HepG2 (cell line): Measurements from ENCODE around the gene TMEM235. TPM values are rescaled to one million over a fixed set of nuclear protein-coding genes. Genes with fewer than 3 reads are reported as not detected.

Experiments
- ATAC-seq: fragments of 200-7000 bp; cut with Tn5 transposase; 3 replicates; pipeline ENCODE4 v1.9.1; 2020; ENCODE audit warnings: mild to moderate bottlenecking, moderate library complexity
- BruUV-seq: library from RNA; stranded (reverse); fragments of 400-500 nt; replicated peaks from 2 replicates; lab custom pipeline; 2021; lab: Mats Ljungman, UMichigan
- CTCF ChIA-PET: fragments of 300-600 bp; formaldehyde crosslinking; extraction: SDS; loops from one replicate; lab custom pipeline; 2021; ENCODE audit warnings: low total read pairs, inconsistent platforms, low intra/inter-chr PET ratio; lab: Yijun Ruan, JAX
- POLR2A ChIA-PET: fragments of 350-600 bp; sonication (Branson Sonifier 250); formaldehyde crosslinking; loops from one replicate; lab custom pipeline; 2020; ENCODE audit warnings: antibody characterized with exemption, inconsistent platforms; lab: Yijun Ruan, JAX
- DNase-seq: peaks from one replicate; pipeline ENCODE4 v3.0.0-alpha.2; 2015; ENCODE audit warnings: low spot score
- FAIRE-seq: peaks from 3 replicates; lab custom pipeline; 2011; peaks lifted over from hg19 to GRCh38; lab: Jason Lieb, UNC
- H2AFZ ChIP-seq: one replicate; pipeline ENCODE4 v1.6.1; 2011; ENCODE audit warnings: low read length, inconsistent platforms
- H3K27ac ChIP-seq: fragments of 300-600 bp; 3 replicates; pipeline ENCODE4 v1.8.0; 2011; ENCODE audit warnings: mixed run types, mild to moderate bottlenecking, mixed read lengths, low read length, inconsistent platforms; ENCODE audit not compliant: insufficient read depth; ENCODE audit errors: extremely low read length
- H3K27me3 ChIP-seq, 2 experiments: fragments of 200-600 bp in 1 of 2; 2 replicates in 1 of 2; 3 replicates in 1 of 2; pipeline versions ENCODE4 v1.6.0 to v1.8.0; 2011; ENCODE audit warnings: low read length in 2 of 2, mild to moderate bottlenecking in 2 of 2, moderate library complexity in 2 of 2, inconsistent platforms in 1 of 2; ENCODE audit not compliant: insufficient read depth in 2 of 2, control insufficient read depth in 1 of 2
- H3K36me3 ChIP-seq, 2 experiments: fragments of 200-600 bp in 1 of 2; replicated peaks in 1 of 2; 2 replicates in 1 of 2; 3 replicates in 1 of 2; pipeline versions ENCODE4 v1.5.1 to v1.8.0; 2011; ENCODE audit warnings: low read length in 2 of 2, inconsistent platforms in 1 of 2; ENCODE audit not compliant: insufficient read depth in 2 of 2, control insufficient read depth in 1 of 2
- H3K4me1 ChIP-seq: 2 replicates; pipeline ENCODE4 v1.5.1; 2012; ENCODE audit warnings: low read length, inconsistent platforms; ENCODE audit not compliant: insufficient read depth
- H3K4me2 ChIP-seq: 2 replicates; pipeline ENCODE4 v1.6.0; 2011; ENCODE audit warnings: low read depth, low read length, inconsistent platforms
- H3K4me3 ChIP-seq, 3 experiments: fragments of 200-600 bp in 1 of 3; sonication (generic), shearing (Covaris generic) in 1 of 3; replicated peaks in 1 of 3; 2 replicates each; pipeline ENCODE4 v1.5.1; 2011 to 2016; ENCODE audit warnings: low read length in 3 of 3, inconsistent platforms in 2 of 3, low read depth in 2 of 3, mild to moderate bottlenecking in 2 of 3, control low read depth in 1 of 3, mixed read lengths in 1 of 3; ENCODE audit not compliant: insufficient read depth in 1 of 3
- H3K79me2 ChIP-seq: one replicate; pipeline ENCODE4 v1.6.1; 2011; ENCODE audit warnings: low read length, inconsistent platforms; ENCODE audit not compliant: insufficient read depth
- H3K9ac ChIP-seq: 2 replicates; pipeline ENCODE4 v1.6.0; 2011; ENCODE audit warnings: mild to moderate bottlenecking, low read depth, low read length, inconsistent platforms; ENCODE audit not compliant: insufficient read depth
- H3K9me3 ChIP-seq: 2 replicates; pipeline ENCODE4 v1.5.1; 2012; ENCODE audit warnings: mild to moderate bottlenecking, low read length
- H4K20me1 ChIP-seq: 2 replicates; pipeline ENCODE4 v1.6.0; 2011; ENCODE audit warnings: inconsistent platforms, mild to moderate bottlenecking, low read length, moderate library complexity; ENCODE audit not compliant: insufficient read depth
- CEBPB ChIP-seq: IDR thresholded peaks from 2 replicates; pipeline ENCODE4 v1.6.1; 2011; ENCODE audit warnings: low read depth, low read length, improper control_type of control experiment, borderline replicate concordance
- CEBPG ChIP-seq: IDR thresholded peaks from 2 replicates; pipeline ENCODE4 v1.6.1; 2016
- GLI4 ChIP-seq: sonication (generic); formaldehyde crosslinking; IDR thresholded peaks from 2 replicates; pipeline ENCODE4 v1.5.1; 2020; ENCODE audit warnings: missing genetic modification reagents, mild to moderate bottlenecking, moderate library complexity, borderline replicate concordance
- HDAC2 ChIP-seq: sonication (generic); formaldehyde crosslinking; IDR thresholded peaks from 2 replicates; pipeline ENCODE4 v1.4.0; 2020; ENCODE audit warnings: missing genetic modification reagents
- HMG20A ChIP-seq: IDR thresholded peaks from 2 replicates; pipeline ENCODE4 v1.6.1; 2016; ENCODE audit warnings: borderline replicate concordance
- MED1 ChIP-seq: sonication (generic); formaldehyde crosslinking; IDR thresholded peaks from 2 replicates; pipeline ENCODE4 v1.4.0; 2020; ENCODE audit warnings: missing genetic modification reagents
- NONO ChIP-seq, 2 experiments: fragments of 450-650 bp in 1 of 2; sonication (generic) in 1 of 2; formaldehyde crosslinking in 1 of 2; IDR thresholded peaks in 1 of 2; conservative IDR thresholded peaks in 1 of 2; 2 replicates each; pipeline versions ENCODE4 v1.6.1 to v1.8.0; 2017 to 2022; ENCODE audit warnings: mild to moderate bottlenecking in 1 of 2, missing genetic modification reagents in 1 of 2, moderate library complexity in 1 of 2
- PRDM10 ChIP-seq: sonication (generic); formaldehyde crosslinking; IDR thresholded peaks from 2 replicates; pipeline ENCODE4 v1.4.0; 2020; ENCODE audit warnings: low read depth, missing genetic modification reagents
- SSRP1 ChIP-seq: IDR thresholded peaks from 2 replicates; pipeline ENCODE4 v1.6.1; 2016; ENCODE audit warnings: control low read depth
- TMF1 ChIP-seq: sonication (generic); formaldehyde crosslinking; IDR thresholded peaks from 2 replicates; pipeline ENCODE4 v1.8.1; 2022; ENCODE audit warnings: low read depth, missing genetic modification reagents
- ZBTB42 ChIP-seq: sonication (generic); formaldehyde crosslinking; IDR thresholded peaks from 2 replicates; pipeline ENCODE4 v1.5.0; 2020; ENCODE audit warnings: mild to moderate bottlenecking, missing genetic modification reagents
- ZNF101 ChIP-seq: sonication (generic); formaldehyde crosslinking; IDR thresholded peaks from 2 replicates; pipeline ENCODE4 v1.4.0; 2020; ENCODE audit warnings: mild to moderate bottlenecking, low read depth, missing genetic modification reagents, borderline replicate concordance
- ZNF17 ChIP-seq: sonication (generic); formaldehyde crosslinking; IDR thresholded peaks from 2 replicates; pipeline ENCODE4 v1.5.0; 2020; ENCODE audit warnings: mild to moderate bottlenecking, missing genetic modification reagents
- WGBS: methylation state at CpG from one replicate; pipeline ENCODE4 v1.1.6; 2017; ENCODE audit warnings: low lambda C conversion rate; 5-methylcytosine and 5-hydroxymethylcytosine counted together
- in situ Hi-C: cut with HindIII; loops from 2 replicates; pipeline ENCODE4 v1.10.0; 2017; ENCODE audit warnings: low pct_unique_long_range_greater_than_20kb; ENCODE audit not compliant: extremely low pct_ligation_motif_present
- intact Hi-C: fragments of 100-400 bp; cut with micrococcal nuclease; formaldehyde crosslinking; loops from one replicate; pipeline ENCODE4 v1.10.0; 2022; ENCODE audit not compliant: unreplicated experiment
- polyA plus RNA-seq, 8 experiments: library from polyadenylated mRNA; depleted of rRNA in 3 of 8; stranded (reverse) in 7 of 8; unstranded in 1 of 8; fragments of >200 nt; fragmentation: Illumina TruSeq in 4 of 8; extraction: Trizol in 4 of 8; gene quantifications; 2 replicates each; pipeline versions ENCODE4 v1.2.1 to v1.2.3, GENCODE V29; 2011 to 2016; ENCODE audit warnings: low read depth in 4 of 8, missing spikeins in 1 of 8, mixed read lengths in 1 of 8; ENCODE audit not compliant: insufficient read depth in 1 of 8
- total RNA-seq, 5 experiments: library from RNA; depleted of rRNA; stranded (reverse); fragments of >200 nt; fragmentation: Illumina TruSeq; extraction: Trizol; gene quantifications; 2 replicates each; pipeline ENCODE4 v1.2.3, GENCODE V29; 2016; ENCODE audit warnings: low read depth in 1 of 5
- TF ChIP-seq, protein P1 (sequence below): sonication (generic); formaldehyde crosslinking; conservative IDR thresholded peaks from 2 replicates; pipeline ENCODE4 v1.5.0; 2020; ENCODE audit warnings: missing genetic modification reagents
- TF ChIP-seq, protein P2 (sequence below): sonication (generic); formaldehyde crosslinking; IDR thresholded peaks from 2 replicates; pipeline ENCODE4 v1.5.0; 2020; ENCODE audit warnings: missing genetic modification reagents
- TF ChIP-seq, protein P3 (sequence below): sonication (generic); formaldehyde crosslinking; IDR thresholded peaks from 2 replicates; pipeline ENCODE4 v1.4.0; 2020; ENCODE audit warnings: missing genetic modification reagents

Gene TMEM235
- total and polyA plus RNA-seq, 2 of the 13 experiments (the other 11 are each of a cell fraction or from before 2014, with no cell fraction given), result not detected

DNA sequence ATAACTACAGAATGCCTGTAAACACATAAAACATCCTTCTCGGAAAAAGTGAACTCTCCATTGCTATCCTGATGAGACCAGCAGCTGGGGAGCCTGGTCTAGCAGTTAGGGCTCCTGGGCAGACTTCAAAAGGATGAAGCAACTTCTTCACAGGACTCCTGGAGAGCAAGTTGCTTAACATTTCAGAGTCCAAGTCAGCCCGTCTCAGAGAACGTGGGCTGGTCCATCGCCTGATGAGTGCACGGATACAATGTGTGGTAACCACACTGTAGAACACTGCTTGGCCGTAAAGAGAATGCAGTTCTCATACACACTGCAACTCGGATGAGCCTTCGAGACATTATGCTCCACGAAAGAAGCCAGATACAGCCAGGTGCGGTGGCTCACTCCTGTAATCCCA, 52.7 kb downstream of the TMEM235 start:
- Histone ChIP-seq H3K36me3 (no peaks in the 10 kb centered on the region), H4K20me1 (no peaks in the 10 kb centered on the region), H3K9ac (no peak overlapping the region), H3K9me3 (no peaks in the 10 kb centered on the region), H3K4me1 (peaks cover 44% of the 10 kb centered on the region), H3K79me2 (no peaks in the 10 kb centered on the region), H3K4me3 (no peak overlapping the region), H3K4me2 (no peak overlapping the region), H3K27ac (no peak overlapping the region), H2AFZ (no peak overlapping the region), H3K27me3 (peaks cover 9 to 47% of the 10 kb centered on the region in 2 experiments)
- BruUV-seq, result no TSS peak
- CTCF ChIA-PET, result no interaction called here
- intact Hi-C loops (no loop called here), in situ Hi-C loops (no loop called here)
- FAIRE-seq, result no peak
- no peak for ATAC-seq
- POLR2A ChIA-PET, result no interaction called here
- DNase-seq, result no peak
- 5% methylated on average over 10 of the region's 10 CpGs for WGBS
- no peak for TF ChIP-seq HDAC2 (CRISPR knock-in tag)
- TF ChIP-seq, protein P1, sequence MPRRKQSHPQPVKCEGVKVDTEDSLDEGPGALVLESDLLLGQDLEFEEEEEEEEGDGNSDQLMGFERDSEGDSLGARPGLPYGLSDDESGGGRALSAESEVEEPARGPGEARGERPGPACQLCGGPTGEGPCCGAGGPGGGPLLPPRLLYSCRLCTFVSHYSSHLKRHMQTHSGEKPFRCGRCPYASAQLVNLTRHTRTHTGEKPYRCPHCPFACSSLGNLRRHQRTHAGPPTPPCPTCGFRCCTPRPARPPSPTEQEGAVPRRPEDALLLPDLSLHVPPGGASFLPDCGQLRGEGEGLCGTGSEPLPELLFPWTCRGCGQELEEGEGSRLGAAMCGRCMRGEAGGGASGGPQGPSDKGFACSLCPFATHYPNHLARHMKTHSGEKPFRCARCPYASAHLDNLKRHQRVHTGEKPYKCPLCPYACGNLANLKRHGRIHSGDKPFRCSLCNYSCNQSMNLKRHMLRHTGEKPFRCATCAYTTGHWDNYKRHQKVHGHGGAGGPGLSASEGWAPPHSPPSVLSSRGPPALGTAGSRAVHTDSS (CRISPR knock-in tag), result no peak
- TF ChIP-seq, protein P2, sequence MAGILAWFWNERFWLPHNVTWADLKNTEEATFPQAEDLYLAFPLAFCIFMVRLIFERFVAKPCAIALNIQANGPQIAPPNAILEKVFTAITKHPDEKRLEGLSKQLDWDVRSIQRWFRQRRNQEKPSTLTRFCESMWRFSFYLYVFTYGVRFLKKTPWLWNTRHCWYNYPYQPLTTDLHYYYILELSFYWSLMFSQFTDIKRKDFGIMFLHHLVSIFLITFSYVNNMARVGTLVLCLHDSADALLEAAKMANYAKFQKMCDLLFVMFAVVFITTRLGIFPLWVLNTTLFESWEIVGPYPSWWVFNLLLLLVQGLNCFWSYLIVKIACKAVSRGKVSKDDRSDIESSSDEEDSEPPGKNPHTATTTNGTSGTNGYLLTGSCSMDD (CRISPR knock-in tag), result no peak
- TF ChIP-seq CEBPB, result peak; percentile 66; the same call in 1 of the 2 replicates
- 0 out of 2 replicates have a peak, but pooled peaks have one; percentile 35 for TF ChIP-seq CEBPG (CRISPR knock-in tag)
- TF ChIP-seq MED1 (CRISPR knock-in tag), result no peak
- TF ChIP-seq ZNF17 (CRISPR knock-in tag), result no peak
- no peak for TF ChIP-seq ZNF101 (CRISPR knock-in tag)
- no peak for TF ChIP-seq PRDM10
- no peak for TF ChIP-seq HMG20A (CRISPR knock-in tag)
- TF ChIP-seq, protein P3, sequence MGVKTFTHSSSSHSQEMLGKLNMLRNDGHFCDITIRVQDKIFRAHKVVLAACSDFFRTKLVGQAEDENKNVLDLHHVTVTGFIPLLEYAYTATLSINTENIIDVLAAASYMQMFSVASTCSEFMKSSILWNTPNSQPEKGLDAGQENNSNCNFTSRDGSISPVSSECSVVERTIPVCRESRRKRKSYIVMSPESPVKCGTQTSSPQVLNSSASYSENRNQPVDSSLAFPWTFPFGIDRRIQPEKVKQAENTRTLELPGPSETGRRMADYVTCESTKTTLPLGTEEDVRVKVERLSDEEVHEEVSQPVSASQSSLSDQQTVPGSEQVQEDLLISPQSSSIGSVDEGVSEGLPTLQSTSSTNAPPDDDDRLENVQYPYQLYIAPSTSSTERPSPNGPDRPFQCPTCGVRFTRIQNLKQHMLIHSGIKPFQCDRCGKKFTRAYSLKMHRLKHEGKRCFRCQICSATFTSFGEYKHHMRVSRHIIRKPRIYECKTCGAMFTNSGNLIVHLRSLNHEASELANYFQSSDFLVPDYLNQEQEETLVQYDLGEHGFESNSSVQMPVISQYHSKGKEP (CRISPR knock-in tag), result no peak
- TF ChIP-seq SSRP1 (CRISPR knock-in tag), result no peak
- no peak for TF ChIP-seq ZBTB42
- no peak for TF ChIP-seq NONO (IDR thresholded peaks at IDR 0.05)
- TF ChIP-seq NONO (CRISPR knock-in tag; conservative IDR thresholded peaks at IDR 0.05), result no peak
- TF ChIP-seq TMF1, result no peak
- no peak for TF ChIP-seq GLI4
